H1 (cell line): ENCODE data around the gene HMCN1. TPM values are rescaled to one million over a fixed set of nuclear protein-coding genes. Genes with fewer than 3 reads are reported as not detected.

Experiments used
- CHD1 ChIP-seq: IDR thresholded peaks from 2 replicates; pipeline ENCODE4 v1.6.1; 2012; ENCODE audit warnings: low read depth, low read length, improper control_type of control experiment
- GTF2F1 ChIP-seq: IDR thresholded peaks from 2 replicates; pipeline ENCODE4 v1.6.1; 2012; ENCODE audit warnings: low read depth, low read length, improper control_type of control experiment, borderline replicate concordance
- KDM1A ChIP-seq: fragments of 200-600, 300-600 bp; sonication (generic); IDR thresholded peaks from 2 replicates; pipeline ENCODE4 v1.7.1; 2016; ENCODE audit warnings: mild to moderate bottlenecking, low read length, borderline replicate concordance
- KDM5A ChIP-seq: fragments of 200-600 bp; IDR thresholded peaks from 2 replicates; pipeline ENCODE4 v1.7.1; 2012; ENCODE audit warnings: mild to moderate bottlenecking, low read length, inconsistent platforms, mixed read lengths
- NRF1 ChIP-seq: IDR thresholded peaks from 2 replicates; pipeline ENCODE4 v1.6.1; 2011; ENCODE audit warnings: mild to moderate bottlenecking, low read depth, low read length, improper control_type of control experiment
- POU5F1 ChIP-seq: IDR thresholded peaks from 2 replicates; pipeline ENCODE4 v1.6.1; 2011; ENCODE audit warnings: low read depth, mild to moderate bottlenecking, low read length, moderate library complexity
- TEAD4 ChIP-seq: IDR thresholded peaks from 2 replicates; pipeline ENCODE4 v1.6.1; 2012; ENCODE audit warnings: low read depth, low read length, inconsistent platforms, mixed read lengths
- USF2 ChIP-seq: IDR thresholded peaks from 2 replicates; pipeline ENCODE4 v1.6.1; 2011; ENCODE audit warnings: low read length, improper control_type of control experiment
- ZNF274 ChIP-seq: IDR thresholded peaks from 2 replicates; pipeline ENCODE4 v1.7.0; 2012; ENCODE audit warnings: low read length, borderline replicate concordance; ENCODE audit errors: extremely low read depth
- polyA plus RNA-seq, 7 experiments: library from polyadenylated mRNA; depleted of rRNA in 3 of 7; stranded (reverse) in 5 of 7; unstranded in 2 of 7; fragments of >200 nt in 5 of 7; fragments of 200-250 nt in 2 of 7; gene quantifications; 1 replicate in 5 of 7; 2 replicates in 1 of 7; 4 replicates in 1 of 7; pipeline versions ENCODE4 v1.2.1 to v1.2.3, GENCODE V29; 2011 to 2013; ENCODE audit warnings: missing spikeins in 2 of 7, mixed read lengths in 2 of 7
- total RNA-seq: library from RNA; stranded (reverse); fragmentation: NEBNext Ultra II Directional; extraction: Animal tissue kit (Norgen Biotek cat#: 25700); gene quantifications from 2 replicates; pipeline ENCODE4 v1.2.1, GENCODE V29; 2021
- TF ChIP-seq, protein P1 (sequence below): fragments of 300-600 bp; sonication (generic); IDR thresholded peaks from 2 replicates; pipeline ENCODE4 v1.7.1; 2012; ENCODE audit warnings: low read length, moderate library complexity, mild to moderate bottlenecking, inconsistent platforms; ENCODE audit not compliant: insufficient replicate concordance

The HMCN1 gene
- total and polyA plus RNA-seq, 2 of the 8 experiments (the other 6 are each of a cell fraction or from before 2014, with no cell fraction given), result 13.8 to 14.6 TPM

GRCh38 chr1:185972096-185972850 lies 238.1 kb downstream of the HMCN1 start (continued):
- TF ChIP-seq, protein P1, sequence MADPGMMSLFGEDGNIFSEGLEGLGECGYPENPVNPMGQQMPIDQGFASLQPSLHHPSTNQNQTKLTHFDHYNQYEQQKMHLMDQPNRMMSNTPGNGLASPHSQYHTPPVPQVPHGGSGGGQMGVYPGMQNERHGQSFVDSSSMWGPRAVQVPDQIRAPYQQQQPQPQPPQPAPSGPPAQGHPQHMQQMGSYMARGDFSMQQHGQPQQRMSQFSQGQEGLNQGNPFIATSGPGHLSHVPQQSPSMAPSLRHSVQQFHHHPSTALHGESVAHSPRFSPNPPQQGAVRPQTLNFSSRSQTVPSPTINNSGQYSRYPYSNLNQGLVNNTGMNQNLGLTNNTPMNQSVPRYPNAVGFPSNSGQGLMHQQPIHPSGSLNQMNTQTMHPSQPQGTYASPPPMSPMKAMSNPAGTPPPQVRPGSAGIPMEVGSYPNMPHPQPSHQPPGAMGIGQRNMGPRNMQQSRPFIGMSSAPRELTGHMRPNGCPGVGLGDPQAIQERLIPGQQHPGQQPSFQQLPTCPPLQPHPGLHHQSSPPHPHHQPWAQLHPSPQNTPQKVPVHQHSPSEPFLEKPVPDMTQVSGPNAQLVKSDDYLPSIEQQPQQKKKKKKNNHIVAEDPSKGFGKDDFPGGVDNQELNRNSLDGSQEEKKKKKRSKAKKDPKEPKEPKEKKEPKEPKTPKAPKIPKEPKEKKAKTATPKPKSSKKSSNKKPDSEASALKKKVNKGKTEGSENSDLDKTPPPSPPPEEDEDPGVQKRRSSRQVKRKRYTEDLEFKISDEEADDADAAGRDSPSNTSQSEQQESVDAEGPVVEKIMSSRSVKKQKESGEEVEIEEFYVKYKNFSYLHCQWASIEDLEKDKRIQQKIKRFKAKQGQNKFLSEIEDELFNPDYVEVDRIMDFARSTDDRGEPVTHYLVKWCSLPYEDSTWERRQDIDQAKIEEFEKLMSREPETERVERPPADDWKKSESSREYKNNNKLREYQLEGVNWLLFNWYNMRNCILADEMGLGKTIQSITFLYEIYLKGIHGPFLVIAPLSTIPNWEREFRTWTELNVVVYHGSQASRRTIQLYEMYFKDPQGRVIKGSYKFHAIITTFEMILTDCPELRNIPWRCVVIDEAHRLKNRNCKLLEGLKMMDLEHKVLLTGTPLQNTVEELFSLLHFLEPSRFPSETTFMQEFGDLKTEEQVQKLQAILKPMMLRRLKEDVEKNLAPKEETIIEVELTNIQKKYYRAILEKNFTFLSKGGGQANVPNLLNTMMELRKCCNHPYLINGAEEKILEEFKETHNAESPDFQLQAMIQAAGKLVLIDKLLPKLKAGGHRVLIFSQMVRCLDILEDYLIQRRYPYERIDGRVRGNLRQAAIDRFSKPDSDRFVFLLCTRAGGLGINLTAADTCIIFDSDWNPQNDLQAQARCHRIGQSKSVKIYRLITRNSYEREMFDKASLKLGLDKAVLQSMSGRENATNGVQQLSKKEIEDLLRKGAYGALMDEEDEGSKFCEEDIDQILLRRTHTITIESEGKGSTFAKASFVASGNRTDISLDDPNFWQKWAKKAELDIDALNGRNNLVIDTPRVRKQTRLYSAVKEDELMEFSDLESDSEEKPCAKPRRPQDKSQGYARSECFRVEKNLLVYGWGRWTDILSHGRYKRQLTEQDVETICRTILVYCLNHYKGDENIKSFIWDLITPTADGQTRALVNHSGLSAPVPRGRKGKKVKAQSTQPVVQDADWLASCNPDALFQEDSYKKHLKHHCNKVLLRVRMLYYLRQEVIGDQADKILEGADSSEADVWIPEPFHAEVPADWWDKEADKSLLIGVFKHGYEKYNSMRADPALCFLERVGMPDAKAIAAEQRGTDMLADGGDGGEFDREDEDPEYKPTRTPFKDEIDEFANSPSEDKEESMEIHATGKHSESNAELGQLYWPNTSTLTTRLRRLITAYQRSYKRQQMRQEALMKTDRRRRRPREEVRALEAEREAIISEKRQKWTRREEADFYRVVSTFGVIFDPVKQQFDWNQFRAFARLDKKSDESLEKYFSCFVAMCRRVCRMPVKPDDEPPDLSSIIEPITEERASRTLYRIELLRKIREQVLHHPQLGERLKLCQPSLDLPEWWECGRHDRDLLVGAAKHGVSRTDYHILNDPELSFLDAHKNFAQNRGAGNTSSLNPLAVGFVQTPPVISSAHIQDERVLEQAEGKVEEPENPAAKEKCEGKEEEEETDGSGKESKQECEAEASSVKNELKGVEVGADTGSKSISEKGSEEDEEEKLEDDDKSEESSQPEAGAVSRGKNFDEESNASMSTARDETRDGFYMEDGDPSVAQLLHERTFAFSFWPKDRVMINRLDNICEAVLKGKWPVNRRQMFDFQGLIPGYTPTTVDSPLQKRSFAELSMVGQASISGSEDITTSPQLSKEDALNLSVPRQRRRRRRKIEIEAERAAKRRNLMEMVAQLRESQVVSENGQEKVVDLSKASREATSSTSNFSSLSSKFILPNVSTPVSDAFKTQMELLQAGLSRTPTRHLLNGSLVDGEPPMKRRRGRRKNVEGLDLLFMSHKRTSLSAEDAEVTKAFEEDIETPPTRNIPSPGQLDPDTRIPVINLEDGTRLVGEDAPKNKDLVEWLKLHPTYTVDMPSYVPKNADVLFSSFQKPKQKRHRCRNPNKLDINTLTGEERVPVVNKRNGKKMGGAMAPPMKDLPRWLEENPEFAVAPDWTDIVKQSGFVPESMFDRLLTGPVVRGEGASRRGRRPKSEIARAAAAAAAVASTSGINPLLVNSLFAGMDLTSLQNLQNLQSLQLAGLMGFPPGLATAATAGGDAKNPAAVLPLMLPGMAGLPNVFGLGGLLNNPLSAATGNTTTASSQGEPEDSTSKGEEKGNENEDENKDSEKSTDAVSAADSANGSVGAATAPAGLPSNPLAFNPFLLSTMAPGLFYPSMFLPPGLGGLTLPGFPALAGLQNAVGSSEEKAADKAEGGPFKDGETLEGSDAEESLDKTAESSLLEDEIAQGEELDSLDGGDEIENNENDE, result no peak
- TF ChIP-seq GTF2F1 (no peak), USF2 (no peak), KDM1A (no peak), KDM5A (no peak), TEAD4 (no peak), CHD1 (no peak), ZNF274 (no peak), POU5F1 (no peak), NRF1 (no peak)
